B cell (primary cell): Measurements from ENCODE around the gene GFPT1. TPM values are rescaled to one million over a fixed set of nuclear protein-coding genes. Genes with fewer than 3 reads are reported as not detected.

Source experiments
- ATAC-seq: fragments of 200-7000 bp; cut with Tn5 transposase; one replicate; pipeline ENCODE4 v1.10.0; 2021; ENCODE audit warnings: low read depth, mild to moderate bottlenecking, moderate number of reproducible peaks, moderate library complexity
- CTCF ChIA-PET: fragments of 350-600 bp; sonication (Branson Sonifier 250); formaldehyde crosslinking; loops from one replicate; lab custom pipeline; 2021; ENCODE audit warnings: antibody characterized with exemption, inconsistent platforms; lab: Charles Lee
- POLR2A ChIA-PET: fragments of 350-600 bp; sonication (Branson Sonifier 250); formaldehyde crosslinking; loops from one replicate; lab custom pipeline; 2021; ENCODE audit warnings: antibody characterized with exemption; lab: Charles Lee
- DNase-seq: peaks from one replicate; pipeline ENCODE4 v3.0.0; 2013
- H2AFZ ChIP-seq: 2 replicates; pipeline ENCODE4 v1.6.1; 2012; ENCODE audit warnings: mild to moderate bottlenecking, low read depth, low read length; ENCODE audit not compliant: insufficient read depth, poor library complexity, severe bottlenecking
- H3K27ac ChIP-seq, 2 donors: 1 replicate in 1 of 2; 2 replicates in 1 of 2; pipeline ENCODE4 v1.5.1; 2012 to 2013; ENCODE audit warnings: low read length in 2 of 2, mild to moderate bottlenecking in 2 of 2, moderate library complexity in 1 of 2
- H3K27me3 ChIP-seq, 4 experiments: fragments of 200-600 bp in 1 of 4; sonication (generic) in 1 of 4; replicated peaks in 1 of 4; 1 replicate in 2 of 4; 2 replicates in 2 of 4; pipeline versions ENCODE4 v1.6.1 to v1.7.0; 2013 to 2016; ENCODE audit warnings: low read length in 3 of 4, mild to moderate bottlenecking in 2 of 4, mixed read lengths in 1 of 4, moderate library complexity in 1 of 4; ENCODE audit not compliant: insufficient read depth in 4 of 4, control insufficient read depth in 3 of 4; ENCODE audit errors: control extremely low read depth in 1 of 4
- H3K36me3 ChIP-seq, 2 experiments: replicated peaks in 1 of 2; 1 replicate in 1 of 2; 2 replicates in 1 of 2; pipeline versions ENCODE4 v1.6.1 to v1.7.1; 2013; ENCODE audit warnings: low read length in 1 of 2; ENCODE audit not compliant: insufficient read depth in 2 of 2, control insufficient read depth in 1 of 2; ENCODE audit errors: control extremely low read depth in 1 of 2, extremely low read depth in 1 of 2
- H3K4me1 ChIP-seq, 2 donors: fragments of 200-600 bp in 1 of 2; sonication (generic) in 1 of 2; 1 replicate in 1 of 2; 2 replicates in 1 of 2; pipeline versions ENCODE4 v1.5.1 to v1.6.1; 2013 to 2017; ENCODE audit warnings: low read length in 2 of 2; ENCODE audit not compliant: control insufficient read depth in 2 of 2, insufficient read depth in 2 of 2
- H3K4me2 ChIP-seq: replicated peaks from 2 replicates; pipeline ENCODE3; 2012; ENCODE audit warnings: mild to moderate bottlenecking, low read depth, low read length; ENCODE audit not compliant: poor library complexity, severe bottlenecking
- H3K4me3 ChIP-seq, 5 experiments: fragments of 200-600 bp in 1 of 5; sonication (generic) in 1 of 5; 1 replicate in 3 of 5; 2 replicates in 2 of 5; pipeline versions ENCODE4 v1.5.1 to v1.7.0; 2011 to 2016; ENCODE audit warnings: low read length in 4 of 5, mild to moderate bottlenecking in 4 of 5, low read depth in 2 of 5, control low read depth in 1 of 5, moderate library complexity in 1 of 5; ENCODE audit not compliant: insufficient read depth in 1 of 5; ENCODE audit errors: control extremely low read depth in 1 of 5, extremely low read depth in 1 of 5
- H3K79me2 ChIP-seq: fragments of 200-600 bp; sonication (generic); one replicate; pipeline ENCODE4 v1.6.0; 2016; ENCODE audit warnings: low read length; ENCODE audit not compliant: control insufficient read depth, insufficient read depth
- H3K9ac ChIP-seq: fragments of 200-600 bp; sonication (generic); 2 replicates; pipeline ENCODE4 v1.6.1; 2017; ENCODE audit warnings: mild to moderate bottlenecking, low read length, moderate library complexity
- H3K9me3 ChIP-seq, 3 donors: one replicate each; pipeline versions ENCODE4 v1.6.1 to v1.7.1; 2013; ENCODE audit warnings: low read length in 2 of 3; ENCODE audit not compliant: control insufficient read depth in 2 of 3, insufficient read depth in 1 of 3; ENCODE audit errors: control extremely low read depth in 1 of 3
- H4K20me1 ChIP-seq: 2 replicates; pipeline ENCODE4 v1.6.0; 2012; ENCODE audit warnings: mild to moderate bottlenecking, low read length; ENCODE audit not compliant: insufficient read depth, control insufficient read depth, poor library complexity, severe bottlenecking
- H3K27ac Mint-ChIP-seq: one replicate; pipeline ENCODE4 v1.8.0; 2021; ENCODE audit warnings: mixed read lengths
- H3K27me3 Mint-ChIP-seq: one replicate; pipeline ENCODE4 v1.8.0; 2021; ENCODE audit warnings: mixed read lengths
- H3K4me1 Mint-ChIP-seq: one replicate; pipeline ENCODE4 v1.8.0; 2021; ENCODE audit warnings: mixed read lengths
- H3K4me3 Mint-ChIP-seq: one replicate; pipeline ENCODE4 v1.8.0; 2021; ENCODE audit warnings: mixed read lengths
- H3K9me3 Mint-ChIP-seq: one replicate; pipeline ENCODE4 v1.8.0; 2022; ENCODE audit warnings: mixed read lengths; ENCODE audit not compliant: insufficient read depth
- CTCF ChIP-seq: fragments of 200-600 bp; IDR thresholded peaks from one replicate; pipeline ENCODE4 v1.8.0; 2022; ENCODE audit warnings: antibody characterized with exemption, mild to moderate bottlenecking
- EZH2 ChIP-seq: IDR thresholded peaks from 2 replicates; pipeline ENCODE4 v1.6.1; 2012; ENCODE audit warnings: borderline replicate concordance, low read depth, mild to moderate bottlenecking, moderate library complexity, low read length; ENCODE audit not compliant: insufficient read depth, poor library complexity, severe bottlenecking
- WGBS: methylation state at CpG from one replicate; pipeline ENCODE4 v1.1.5; 2013; ENCODE audit warnings: missing lambda C conversion rate; ENCODE audit not compliant: insufficient coverage; 5-methylcytosine and 5-hydroxymethylcytosine counted together
- intact Hi-C: fragments of 100-400 bp; cut with micrococcal nuclease; formaldehyde crosslinking; loops from one replicate; pipeline ENCODE4 v1.10.0; 2022
- polyA plus RNA-seq: library from polyadenylated mRNA; depleted of rRNA; stranded (reverse); fragments of >200 nt; gene quantifications from 2 replicates; pipeline ENCODE4 v1.2.3, GENCODE V29; 2012
- total RNA-seq, 2 donors: library from RNA; stranded (reverse); fragments of 120-200 nt in 1 of 2; gene quantifications; 1 replicate in 1 of 2; 2 replicates in 1 of 2; pipeline versions ENCODE4 v1.2.3 to v1.2.4, GENCODE V29; 2013 to 2022

Gene GFPT1
- total and polyA plus RNA-seq, 2 donors (not counting 1 experiment from before 2014, with no cell fraction given): 2.8 to 18.1 TPM

GRCh38 chr2:69340101-69340775, 46.8 kb downstream of the GFPT1 start:
- H3K4me2 ChIP-seq: no peak overlapping the region
- H2AFZ ChIP-seq: no peak overlapping the region
- TF ChIP-seq EZH2: no peak
- no peak for TF ChIP-seq CTCF
- no peaks in the 10 kb centered on the region for H4K20me1 ChIP-seq
- no peaks in the 10 kb centered on the region for H3K27me3 ChIP-seq
- no peaks in the 10 kb centered on the region for H3K79me2 ChIP-seq
- WGBS: no CpG with 5 or more reads among the region's 3 CpGs
- H3K4me1 ChIP-seq: no peaks in the 10 kb centered on the region
- no peak overlapping the region for H3K27ac ChIP-seq
- no peaks in the 10 kb centered on the region for H3K9me3 ChIP-seq
- Mint-ChIP-seq H3K9me3 (no peaks in the 10 kb centered on the region), H3K27me3 (no peaks in the 10 kb centered on the region), H3K27ac (no peak overlapping the region), H3K4me1 (no peaks in the 10 kb centered on the region), H3K4me3 (no peak overlapping the region)
- CTCF ChIA-PET: no interaction called here
- intact Hi-C loops: no loop called here
- peaks cover 4 to 57% of the 10 kb centered on the region in 2 experiments for H3K36me3 ChIP-seq
- POLR2A ChIA-PET: no interaction called here
- ATAC-seq (no peak), DNase-seq (no peak)
- H3K4me3 ChIP-seq: no peak overlapping the region
- no peak overlapping the region for H3K9ac ChIP-seq

- Mint-ChIP-seq H3K27me3 (no peaks in the 10 kb centered on the region), H3K9me3 (no peaks in the 10 kb centered on the region), H3K4me1 (no peaks in the 10 kb centered on the region), H3K27ac (no peak overlapping the region), H3K4me3 (no peak overlapping the region)
- CTCF ChIA-PET: no interaction called here
- no CpG with 5 or more reads among the region's 2 CpGs for WGBS
- no peak overlapping the region for H3K4me3 ChIP-seq
- ATAC-seq (no peak), DNase-seq (no peak)
- peaks cover 6 to 17% of the 10 kb centered on the region in 2 experiments for H3K36me3 ChIP-seq
- H4K20me1 ChIP-seq: no peaks in the 10 kb centered on the region
- no peak overlapping the region for H3K4me2 ChIP-seq
- no peaks in the 10 kb centered on the region for H3K79me2 ChIP-seq
- H3K9me3 ChIP-seq: no peaks in the 10 kb centered on the region
- H2AFZ ChIP-seq: no peak overlapping the region
- H3K27me3 ChIP-seq: no peaks in the 10 kb centered on the region
- no peak for TF ChIP-seq CTCF
- TF ChIP-seq EZH2: no peak
- POLR2A ChIA-PET: no interaction called here
- no peak overlapping the region for H3K9ac ChIP-seq
- intact Hi-C loops: no loop called here
- H3K27ac ChIP-seq: no peak overlapping the region
- no peaks in the 10 kb centered on the region for H3K4me1 ChIP-seq
Observed at GRCh38 chr2:69335311-69335710, 51.7 kb downstream of the GFPT1 start.
